NCI-H2107 (cell line): ENCODE results near the gene HDAC6.
"Not testable (repeated sequence)": the region's sequence is repeated elsewhere in the genome, so short reads cannot be mapped to it uniquely, and the experiment has no call there.

Experiments
- DNase-seq: peaks from one replicate; lab custom pipeline; 2025; lab: John Stamatoyannopoulos, UW

HDAC6 gene

DNA sequence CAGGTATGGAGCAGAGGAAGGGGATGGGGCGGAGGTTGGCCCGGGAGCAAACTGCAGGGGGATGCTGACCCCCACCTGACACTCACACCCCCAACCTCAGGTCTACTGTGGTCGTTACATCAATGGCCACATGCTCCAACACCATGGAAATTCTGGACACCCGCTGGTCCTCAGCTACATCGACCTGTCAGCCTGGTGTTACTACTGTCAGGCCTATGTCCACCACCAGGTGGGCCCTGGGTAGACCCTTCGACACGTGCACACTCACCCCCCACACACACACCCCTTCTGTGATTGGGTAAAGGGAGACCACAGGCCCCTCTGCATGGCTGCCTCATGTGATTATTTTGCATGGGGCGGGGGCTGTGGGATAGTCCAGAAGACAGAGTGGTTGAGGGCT is 22.2 kb downstream of the HDAC6 start:
- no peak for DNase-seq

DNA sequence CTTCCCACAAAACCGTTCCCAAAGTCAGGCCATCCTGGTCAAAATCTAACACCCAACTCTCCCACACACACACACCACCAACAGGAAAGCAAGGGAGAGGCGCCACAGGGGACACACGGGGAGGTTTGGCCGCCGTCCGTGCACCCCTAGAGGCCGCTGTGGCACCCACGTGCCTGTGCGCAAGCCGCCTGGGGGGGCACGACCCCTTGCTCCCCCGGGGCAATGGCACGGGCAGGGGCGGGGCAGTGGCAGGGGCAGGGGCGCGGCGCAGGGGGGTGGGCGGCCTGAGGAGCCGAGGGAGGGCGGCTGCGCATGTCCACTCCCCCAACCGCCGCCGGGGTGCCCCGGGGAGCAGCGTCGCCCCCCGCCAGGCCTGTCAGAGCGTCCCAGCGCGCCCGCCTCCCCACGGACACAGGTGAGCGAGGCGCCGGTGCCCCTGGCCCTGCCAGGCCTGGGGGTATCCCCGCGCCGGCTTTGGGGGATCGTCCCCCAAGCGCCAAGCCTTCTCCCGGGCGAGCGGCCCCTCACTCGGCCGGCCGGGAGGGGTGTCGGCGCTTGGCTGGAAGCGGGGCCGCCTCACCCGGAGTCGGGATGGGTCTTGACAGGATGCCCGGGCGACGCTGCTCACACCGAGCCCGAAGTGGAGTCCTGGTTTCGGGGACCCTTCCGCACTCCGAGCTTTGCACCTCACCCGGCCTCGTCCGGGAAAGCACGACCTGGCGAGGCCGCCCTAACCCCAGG is 24.4 kb downstream of the HDAC6 start, which contains the start of gene ERAS:
ERAS (plus strand) TSS at position 379 of the 741 bp plus-strand sequence. CDS start 2,611 bp downstream, outside the sequence.
- no peak for DNase-seq

DNA sequence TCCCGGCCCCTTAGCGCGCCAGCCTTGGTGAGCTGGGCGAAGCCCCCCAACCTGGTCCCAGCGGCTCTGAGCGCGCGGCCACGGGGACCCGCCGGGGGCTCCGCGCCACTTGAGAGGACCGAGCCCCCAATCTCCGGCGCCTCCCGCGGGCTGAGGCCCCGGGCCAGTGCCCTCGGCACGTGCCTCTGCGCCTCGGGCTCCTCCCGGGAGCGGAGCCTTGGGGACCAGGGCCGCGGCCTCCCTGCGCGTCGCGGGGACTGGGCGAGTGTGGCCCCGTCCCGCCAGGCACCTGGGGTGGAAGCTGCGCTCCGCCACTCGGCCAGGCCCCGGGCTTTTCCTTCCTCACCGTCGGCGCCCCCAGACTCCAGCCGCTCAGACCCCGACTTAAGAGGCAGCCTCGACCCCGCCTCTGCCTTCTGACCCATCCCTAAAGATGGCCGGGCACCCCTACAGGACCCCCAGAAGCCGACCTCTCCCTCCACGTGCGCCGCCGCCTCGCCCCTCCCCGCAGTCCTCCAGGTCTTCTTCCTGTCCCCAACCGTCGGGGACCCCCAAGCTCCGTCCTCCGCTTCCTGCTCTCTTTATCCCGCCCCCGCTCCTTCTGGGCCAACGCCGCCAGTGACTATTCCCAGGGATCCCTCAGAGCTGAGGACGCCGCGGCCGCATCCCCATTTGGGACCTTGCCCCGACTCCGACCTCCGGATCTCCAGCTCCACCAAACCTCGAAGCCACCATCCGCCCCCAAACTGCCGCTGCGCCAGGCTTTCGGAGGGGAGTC is 25.2 kb downstream of the HDAC6 start:
- DNase-seq = no peak

DNA sequence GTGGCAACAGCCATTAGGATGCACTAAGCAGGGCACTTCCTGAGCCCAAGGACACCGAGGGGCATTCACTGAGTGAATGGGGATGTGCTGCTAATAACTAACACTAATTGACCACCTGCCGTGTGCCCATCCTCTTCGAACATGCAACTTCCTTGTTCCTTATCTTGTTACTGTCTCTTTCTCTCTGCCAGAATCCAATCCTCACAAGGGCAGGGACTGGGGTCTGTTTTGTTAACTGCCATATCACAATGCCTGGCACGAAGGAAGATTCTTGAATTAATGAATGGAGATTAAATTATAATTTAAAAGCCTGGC is 25.7 kb downstream of the HDAC6 start:
- DNase-seq = no peak

DNA sequence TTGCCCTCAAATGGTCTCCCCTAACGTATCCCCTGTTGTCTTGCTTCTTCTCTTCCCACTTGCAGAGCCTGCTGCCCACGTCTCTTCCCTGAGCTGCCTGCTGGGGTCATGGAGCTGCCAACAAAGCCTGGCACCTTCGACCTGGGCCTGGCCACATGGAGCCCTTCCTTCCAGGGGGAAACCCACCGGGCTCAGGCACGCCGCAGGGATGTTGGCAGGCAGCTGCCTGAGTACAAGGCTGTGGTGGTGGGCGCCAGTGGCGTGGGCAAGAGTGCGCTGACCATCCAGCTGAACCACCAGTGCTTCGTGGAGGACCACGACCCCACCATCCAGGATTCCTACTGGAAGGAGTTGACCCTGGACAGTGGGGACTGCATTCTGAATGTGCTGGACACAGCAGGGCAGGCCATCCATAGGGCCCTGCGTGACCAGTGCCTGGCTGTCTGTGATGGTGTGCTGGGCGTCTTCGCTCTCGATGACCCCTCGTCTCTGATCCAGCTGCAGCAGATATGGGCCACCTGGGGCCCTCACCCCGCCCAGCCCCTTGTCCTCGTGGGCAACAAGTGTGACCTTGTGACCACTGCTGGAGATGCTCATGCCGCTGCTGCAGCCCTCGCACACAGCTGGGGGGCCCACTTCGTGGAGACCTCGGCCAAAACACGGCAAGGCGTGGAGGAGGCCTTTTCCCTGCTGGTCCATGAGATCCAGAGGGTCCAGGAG is 27.3 kb downstream of the HDAC6 start:
- DNase-seq = no peak

DNA sequence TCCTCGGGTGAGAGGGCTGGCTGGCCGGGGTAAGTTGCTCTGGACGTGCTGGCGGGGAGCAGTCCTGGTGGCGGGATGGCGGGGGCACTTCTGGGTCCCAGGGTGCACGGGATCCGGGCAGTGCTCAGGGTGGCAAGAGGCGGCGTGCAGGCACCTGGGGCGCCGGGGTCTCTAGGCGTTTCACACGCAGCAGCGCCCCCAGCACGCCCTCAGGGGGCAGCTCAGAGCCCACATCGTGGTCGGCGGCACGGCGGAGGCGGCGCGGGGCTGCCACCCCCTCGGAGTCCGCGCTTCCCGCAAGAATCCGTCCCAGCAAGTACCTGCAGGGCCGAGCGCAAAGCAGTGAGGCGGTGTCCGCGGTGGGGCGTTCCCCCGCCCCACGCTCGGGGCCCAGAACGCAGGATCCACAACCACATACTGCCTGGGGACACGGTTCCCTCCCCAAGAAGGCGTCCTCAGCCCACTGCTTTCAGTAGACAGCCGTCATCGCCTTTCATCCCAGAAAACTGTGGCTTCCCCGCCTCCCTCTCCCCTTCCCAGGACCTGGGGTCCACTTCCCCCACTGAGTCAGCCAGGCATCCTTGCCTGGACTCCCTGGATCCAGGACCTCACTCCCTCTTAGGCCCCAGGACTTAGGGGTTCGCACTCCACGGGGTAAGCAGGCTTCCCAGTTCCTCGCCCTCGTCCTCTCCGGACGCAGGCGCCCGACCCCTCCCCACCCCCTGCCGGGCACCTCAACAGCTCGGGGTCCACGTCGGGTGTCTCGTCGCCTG is 29.5 kb downstream of the HDAC6 start:
- no peak for DNase-seq

DNA sequence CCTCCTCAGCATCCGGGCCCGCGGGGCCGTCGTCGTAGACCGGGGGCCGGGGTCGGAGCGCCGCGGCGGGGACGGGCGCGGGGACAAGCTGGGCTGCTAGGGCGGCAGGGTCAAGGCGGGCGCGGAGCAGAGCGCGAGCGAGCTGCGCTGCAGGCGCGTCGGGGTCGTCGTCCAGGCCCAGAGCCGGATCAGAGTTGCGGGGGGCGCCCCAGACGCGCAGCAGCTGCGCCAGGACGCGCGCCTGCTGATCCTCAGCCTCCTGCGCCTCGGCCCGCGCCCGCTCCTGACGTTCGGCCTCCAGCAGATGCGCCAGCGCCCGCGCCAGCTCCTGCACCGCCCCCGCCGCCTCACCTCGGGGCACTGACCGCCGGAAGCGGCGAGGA is 30.0 kb downstream of the HDAC6 start:
- no peak for DNase-seq

DNA sequence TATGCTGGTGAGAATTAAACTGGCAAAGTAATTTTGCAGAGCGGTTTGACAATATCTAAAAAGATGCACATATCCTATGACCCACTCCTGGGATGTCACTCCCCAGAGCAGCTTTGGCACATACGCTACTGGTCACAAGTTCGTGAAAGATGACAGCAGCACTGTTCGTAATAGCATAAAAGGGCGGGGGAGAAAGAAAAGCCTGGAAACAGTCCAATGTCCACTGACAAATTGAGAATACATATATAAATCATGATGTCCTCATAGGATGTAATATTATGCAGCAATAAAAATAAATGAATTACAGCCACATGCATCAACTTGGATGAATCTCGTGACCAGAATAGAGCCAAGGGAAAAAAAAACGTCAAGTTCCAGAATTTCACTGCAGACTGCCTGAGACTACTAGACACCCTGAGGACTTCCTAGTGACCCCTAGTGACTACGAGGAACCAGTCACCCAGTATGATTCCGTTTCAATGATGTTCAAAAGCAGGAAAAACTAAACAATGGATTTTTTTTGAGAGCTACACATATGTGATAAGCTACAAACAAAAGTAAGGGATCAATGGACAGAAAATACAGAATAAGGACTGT is 31.8 kb downstream of the HDAC6 start:
- no peak for DNase-seq

DNA sequence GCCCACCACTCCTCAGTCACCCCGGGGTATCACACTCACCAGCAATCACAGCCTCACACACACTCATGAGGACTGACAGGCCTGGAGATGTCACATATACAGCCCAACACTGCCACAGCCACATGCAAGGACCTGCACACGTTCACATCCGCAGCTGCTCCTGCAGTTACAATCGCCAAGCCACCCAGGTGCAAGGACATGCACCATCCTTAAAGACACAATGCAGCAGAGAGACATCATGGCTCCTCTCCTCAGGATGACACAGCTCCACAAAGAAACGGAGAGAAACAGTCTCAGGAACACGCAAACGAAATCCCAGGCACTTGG is 32.5 kb downstream of the HDAC6 start:
- DNase-seq = no peak

DNA sequence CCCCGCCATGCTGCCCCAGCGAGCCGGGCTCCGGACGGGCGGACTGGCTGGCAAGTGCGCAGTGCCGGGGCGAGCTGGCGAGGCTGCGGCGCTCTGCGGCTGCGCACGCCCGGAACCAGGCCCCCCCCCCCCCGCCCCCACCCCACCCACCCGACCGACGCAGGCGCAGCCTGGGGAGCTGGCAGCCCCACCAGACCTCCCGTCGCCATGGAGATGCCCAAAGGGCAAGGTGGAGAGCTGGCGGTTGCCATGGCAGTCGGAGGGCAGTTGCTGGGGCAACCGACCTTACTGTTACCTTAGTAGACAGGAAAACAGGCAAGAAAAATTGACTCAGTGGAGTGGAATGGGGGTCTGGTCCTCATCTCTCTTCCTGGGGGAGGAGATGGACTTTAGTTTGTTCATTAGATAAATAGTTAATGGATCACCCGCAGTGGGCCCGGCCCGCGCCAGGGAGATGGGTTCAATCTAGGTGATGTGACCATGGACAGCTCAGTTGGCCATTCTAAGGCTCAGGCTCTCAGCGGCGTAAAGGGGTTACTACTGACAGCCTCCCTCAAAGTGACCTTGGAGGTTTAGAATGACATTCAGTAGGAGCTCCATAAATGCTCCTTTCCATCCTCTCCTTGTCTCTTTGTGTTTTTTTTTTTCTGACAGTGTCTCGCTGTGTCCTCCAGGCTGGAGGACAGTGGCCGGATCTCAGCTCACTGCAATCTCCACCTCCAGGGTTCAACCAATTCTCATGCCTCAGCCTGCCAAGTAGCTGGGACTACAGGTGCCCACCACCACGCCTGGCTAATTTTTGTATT is 33.9 kb downstream of the HDAC6 start, which contains the start of gene PCSK1N:
PCSK1N (minus strand) TSS at position 87 of the 806 bp plus-strand sequence; CDS start at position 9, 78 bp downstream.
- DNase-seq = no peak

DNA sequence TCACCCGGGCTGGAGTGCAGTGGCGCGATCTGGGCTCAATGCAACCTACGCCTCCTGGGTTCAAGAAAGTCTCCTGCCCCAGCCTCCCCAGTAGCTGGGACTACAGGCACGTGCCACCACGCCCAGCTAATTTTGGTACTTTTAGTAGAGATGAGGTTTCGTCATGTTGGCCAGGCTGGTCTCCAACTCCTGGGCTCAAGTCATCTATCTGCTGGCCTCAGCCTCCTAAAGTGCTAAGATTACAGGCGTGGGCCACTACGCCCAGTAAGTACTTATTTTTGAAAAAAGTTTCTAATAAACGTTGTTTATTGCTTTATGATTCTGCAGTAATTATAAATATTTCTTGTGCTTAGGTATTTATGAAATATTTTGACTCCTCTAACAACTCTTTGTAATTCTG is 37.8 kb downstream of the HDAC6 start:
- no peak for DNase-seq

DNA sequence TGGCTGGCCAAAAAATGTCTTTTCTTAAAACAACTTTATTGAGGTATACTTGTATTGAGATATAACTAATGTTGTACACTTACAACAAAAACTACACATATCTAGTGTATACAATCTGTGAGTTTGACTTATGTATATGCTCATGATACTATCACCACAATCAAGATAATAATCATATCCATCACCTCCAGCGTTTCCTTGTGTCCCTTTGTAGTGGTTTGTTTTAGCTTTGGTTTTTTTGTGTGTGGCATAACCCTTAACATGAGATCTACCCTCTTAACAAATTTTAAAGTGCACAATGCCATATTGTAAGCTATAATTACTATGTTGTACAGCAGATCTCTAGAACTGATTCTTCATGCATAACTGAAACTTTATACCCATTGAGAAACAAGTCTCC is 47.0 kb downstream of the HDAC6 start:
- no peak for DNase-seq

DNA sequence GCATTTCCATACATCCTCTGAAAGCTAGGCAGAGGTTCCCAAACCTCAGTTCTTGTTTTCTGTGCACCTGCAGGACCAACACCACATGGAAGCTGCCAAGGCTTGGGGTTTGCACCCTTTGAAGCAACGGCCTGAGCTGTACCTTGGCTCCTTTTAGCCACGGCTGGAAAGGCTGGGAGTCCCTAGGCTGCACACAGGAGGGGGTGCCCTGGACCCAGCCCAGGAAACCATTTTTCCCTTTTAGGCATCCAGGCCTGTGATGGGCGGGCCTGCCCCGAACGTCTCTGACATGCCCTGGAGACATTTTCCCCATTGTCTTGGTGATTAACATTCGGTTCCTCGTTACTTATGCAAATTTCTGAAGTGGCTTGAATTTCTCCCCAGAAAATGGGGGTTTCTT is 51.0 kb downstream of the HDAC6 start:
- no peak for DNase-seq

DNA sequence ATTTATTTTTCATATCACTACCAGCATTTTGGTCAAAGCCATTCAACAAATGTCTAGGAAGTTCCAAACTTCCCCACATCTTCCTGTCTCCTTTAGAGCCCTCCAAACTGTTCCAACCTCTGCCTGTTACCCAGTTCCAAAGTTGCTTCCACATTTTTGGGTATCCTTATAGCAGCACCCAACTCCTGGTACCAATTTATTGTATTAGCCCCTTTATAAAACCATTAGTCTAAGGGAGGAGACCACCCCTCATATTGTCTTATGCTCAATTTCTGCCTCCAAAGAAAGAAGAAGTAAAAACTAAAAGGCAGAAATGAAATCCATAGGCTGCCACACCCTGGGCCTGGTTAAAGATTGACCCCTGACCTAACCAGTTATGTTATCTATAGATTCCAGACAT is 51.6 kb downstream of the HDAC6 start:
- not testable (repeated sequence) for DNase-seq

DNA sequence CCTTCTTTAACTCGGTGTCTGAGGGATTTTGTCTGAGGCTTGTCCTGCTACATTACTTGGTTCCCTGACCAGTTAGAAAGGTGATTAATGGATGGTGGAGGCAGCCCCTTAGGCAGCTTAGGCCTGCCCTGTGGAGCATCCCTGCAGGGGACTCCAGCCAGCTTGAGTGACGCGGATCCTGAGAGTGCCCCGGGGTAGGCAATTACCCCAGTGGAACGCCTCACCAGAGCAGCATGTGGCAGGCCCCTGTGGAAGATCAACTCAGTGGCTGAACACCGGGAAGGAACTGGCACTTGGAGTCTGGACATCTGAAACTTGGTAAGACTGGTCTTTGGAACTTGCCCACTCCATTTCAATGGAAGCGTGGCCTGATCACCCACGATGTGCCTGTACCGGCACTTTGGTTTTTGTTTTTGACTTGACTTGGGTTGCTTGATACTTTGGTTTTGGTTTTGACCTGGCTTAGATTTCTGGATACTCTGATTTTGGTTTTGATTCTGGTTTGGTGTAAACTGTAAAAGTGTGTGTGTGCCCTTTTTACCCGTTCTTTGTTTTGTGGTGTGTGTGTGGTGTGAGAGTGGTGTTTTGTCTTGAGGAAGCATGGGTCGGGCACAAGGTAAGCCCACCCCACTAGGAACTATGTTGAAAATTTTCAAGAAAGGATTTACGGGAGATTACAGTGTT is 52.4 kb downstream of the HDAC6 start:
- not testable (repeated sequence) for DNase-seq

DNA sequence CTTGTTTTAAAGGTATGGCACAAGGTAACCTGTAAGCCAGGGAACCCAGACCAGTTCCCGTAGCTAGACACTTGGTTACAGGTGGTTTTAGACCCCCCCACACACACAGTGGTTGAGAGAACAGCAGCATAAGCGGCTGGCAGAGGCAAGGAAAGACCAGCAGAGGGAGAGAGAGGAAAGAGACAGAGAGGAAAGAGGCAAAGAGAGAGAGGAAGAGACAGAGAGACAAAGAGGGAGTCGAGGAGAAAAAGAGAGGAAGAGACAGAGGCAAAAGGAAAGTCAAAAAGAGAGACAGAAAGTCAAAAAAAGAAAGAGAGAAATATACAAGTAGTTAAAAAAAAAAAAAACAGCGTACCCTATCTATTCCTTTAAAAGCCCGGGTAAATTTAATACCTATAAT is 53.0 kb downstream of the HDAC6 start:
- no peak for DNase-seq

DNA sequence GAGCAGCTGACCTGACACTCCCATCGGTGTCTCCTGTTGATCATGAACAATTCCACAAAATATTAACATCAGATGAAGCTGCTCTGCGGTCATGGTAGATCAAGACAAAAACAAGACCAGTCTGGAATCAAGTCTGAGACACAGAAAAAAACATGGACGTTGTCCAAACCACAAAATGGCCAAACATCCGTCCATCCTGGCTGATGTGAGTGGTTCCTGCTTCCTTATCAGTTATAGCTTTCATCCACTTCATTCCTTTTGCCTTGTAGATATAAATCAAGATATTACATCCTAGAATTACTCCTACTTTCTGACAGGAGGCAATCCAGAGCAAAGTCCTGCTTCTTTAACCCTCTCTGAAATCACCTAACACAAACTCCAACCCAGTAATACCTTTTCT is 62.3 kb downstream of the HDAC6 start:
- DNase-seq = no peak

DNA sequence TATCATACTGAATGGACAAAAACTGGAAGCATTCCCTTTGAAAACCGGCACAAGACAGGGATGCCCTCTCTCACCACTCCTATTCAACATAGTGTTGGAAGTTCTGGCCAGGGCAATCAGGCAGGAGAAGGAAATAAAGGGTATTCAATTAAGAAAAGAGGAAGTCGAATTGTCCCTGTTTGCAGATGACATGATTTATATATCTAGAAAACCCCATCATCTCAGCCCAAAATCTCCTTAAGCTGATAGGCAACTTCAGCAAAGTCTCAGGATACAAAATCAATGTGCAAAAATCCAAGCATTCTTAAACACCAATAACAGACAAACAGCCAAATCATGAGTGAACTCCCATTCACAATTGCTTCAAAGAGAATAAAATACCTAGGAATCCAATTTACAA is 70.2 kb downstream of the HDAC6 start:
- not testable (repeated sequence) for DNase-seq
